Measurements from ENCODE around the gene TRAF3IP3.

GRCh38 chr1:209807509-209807908 lies 51.7 kb downstream of the TRAF3IP3 start:
- TF ChIP-seq CTCF (IDR thresholded peaks at IDR 0.05) = no peak
- TF ChIP-seq POLR2A (IDR thresholded peaks at IDR 0.05) = no peak
